Anterior cingulate cortex (tissue), 58 donors: Measurements from ENCODE around the gene GSN.
"Not testable (repeated sequence)": the region's sequence is repeated elsewhere in the genome, so short reads cannot be mapped to it uniquely, and the experiment has no call there.

Experiments
- DNase-seq, 58 donors: peaks; one replicate each; lab custom pipeline; 2025; lab: John Stamatoyannopoulos, UW

The GSN gene

GRCh38 chr9:121284733-121285451 is 16.9 kb downstream of the GSN start:
- DNase-seq = no peak

GRCh38 chr9:121285835-121286687 is 18.1 kb downstream of the GSN start:
- DNase-seq = peak in 22 of 58 donors; percentile 31 to 73 (median 48)

- DNase-seq = no peak
Measured at GRCh38 chr9:121286688-121286972, 18.7 kb downstream of the GSN start.

GRCh38 chr9:121286973-121287741 is 19.2 kb downstream of the GSN start:
- peak in 46 of 58 donors; percentile 25 to 88 (median 58) for DNase-seq

GRCh38 chr9:121288673-121289025 is 20.7 kb downstream of the GSN start:
- peak in 7 of 58 donors; percentile 58 to 87 (median 72) for DNase-seq

- DNase-seq = peak in 47 of 58 donors; percentile 40 to 88 (median 72)
Measured at GRCh38 chr9:121289026-121289771, 21.2 kb downstream of the GSN start.

- peak in 6 of 58 donors; percentile 20 to 66 (median 51) for DNase-seq
Measured at GRCh38 chr9:121289772-121290370, 21.9 kb downstream of the GSN start.

- DNase-seq = not testable (repeated sequence)
Measured at GRCh38 chr9:121291536-121291935, 23.6 kb downstream of the GSN start.

- DNase-seq = no peak
Measured at GRCh38 chr9:121292051-121292450, 24.1 kb downstream of the GSN start.

- DNase-seq = peak in 27 of 58 donors; percentile 13 to 84 (median 64)
Measured at GRCh38 chr9:121292801-121293241, 24.9 kb downstream of the GSN start.

- peak in 1 of 58 donors; percentile 23 for DNase-seq
Measured at GRCh38 chr9:121294151-121294743, 26.3 kb downstream of the GSN start.

- peak in 29 of 58 donors; percentile 26 to 85 (median 60) for DNase-seq
Measured at GRCh38 chr9:121294866-121295661, 27.1 kb downstream of the GSN start.

GRCh38 chr9:121295662-121296191 is 27.8 kb downstream of the GSN start:
- peak in 3 of 58 donors; percentile 38 to 74 (median 46) for DNase-seq

GRCh38 chr9:121296213-121297127 is 28.5 kb downstream of the GSN start:
- no peak for DNase-seq

GRCh38 chr9:121297389-121297788 is 29.4 kb downstream of the GSN start:
- DNase-seq = no peak

GRCh38 chr9:121298016-121298538 is 30.1 kb downstream of the GSN start:
- DNase-seq = no peak
